ENCODE measurements around the gene RAPGEF1.

RAPGEF1 gene

DNA sequence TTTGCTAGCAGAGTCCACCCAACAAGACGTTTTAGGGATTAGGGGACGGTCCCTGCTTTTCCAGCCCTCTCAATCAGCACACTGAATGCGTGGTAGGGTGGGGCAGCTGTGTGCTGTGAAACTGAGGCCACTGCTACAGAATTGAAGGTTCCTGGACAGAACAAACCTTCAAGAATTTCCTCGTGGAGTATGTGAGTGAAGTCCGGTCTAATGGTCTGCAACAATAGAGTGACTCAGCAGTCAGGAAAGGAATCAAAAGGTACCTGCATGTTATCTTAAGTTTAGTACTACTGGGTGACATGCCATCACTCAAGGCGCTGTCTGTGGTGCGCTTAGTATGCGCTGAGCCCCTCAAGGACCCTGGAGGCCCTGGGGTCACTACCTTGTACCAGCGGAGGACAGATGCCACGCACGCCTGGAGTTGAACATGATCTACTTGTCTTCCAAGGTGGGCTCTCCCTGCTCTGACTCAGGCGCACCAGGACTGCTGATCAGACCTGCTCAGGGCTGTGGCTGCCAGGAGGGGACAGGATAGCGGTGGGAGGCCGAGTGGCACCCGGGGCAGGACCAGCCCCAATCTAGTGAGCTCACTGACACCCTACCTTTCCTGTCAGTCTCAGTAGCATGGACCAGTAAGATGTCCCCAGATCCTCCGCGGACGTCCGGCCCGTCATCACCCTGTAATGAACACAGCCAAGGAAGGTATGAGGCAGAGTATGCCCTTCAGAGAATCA, 144.0 kb downstream of the RAPGEF1 start:
- H3K9me3 ChIP-seq (replicated peaks; ENCODE audit: insufficient read depth, low read length): no peaks in the 10 kb centered on the region
- H3K4me2 ChIP-seq (ENCODE audit: low read depth, low read length): no peak overlapping the region
- no peak overlapping the region for H3K4me3 ChIP-seq (ENCODE audit: low read length)
- no peaks in the 10 kb centered on the region for H3F3A ChIP-seq (ENCODE audit: insufficient read depth, low read length)
- TF ChIP-seq EZH2phosphoT487 (IDR thresholded peaks at IDR 0.05; ENCODE audit: low read length): no peak
- TF ChIP-seq, protein P1, sequence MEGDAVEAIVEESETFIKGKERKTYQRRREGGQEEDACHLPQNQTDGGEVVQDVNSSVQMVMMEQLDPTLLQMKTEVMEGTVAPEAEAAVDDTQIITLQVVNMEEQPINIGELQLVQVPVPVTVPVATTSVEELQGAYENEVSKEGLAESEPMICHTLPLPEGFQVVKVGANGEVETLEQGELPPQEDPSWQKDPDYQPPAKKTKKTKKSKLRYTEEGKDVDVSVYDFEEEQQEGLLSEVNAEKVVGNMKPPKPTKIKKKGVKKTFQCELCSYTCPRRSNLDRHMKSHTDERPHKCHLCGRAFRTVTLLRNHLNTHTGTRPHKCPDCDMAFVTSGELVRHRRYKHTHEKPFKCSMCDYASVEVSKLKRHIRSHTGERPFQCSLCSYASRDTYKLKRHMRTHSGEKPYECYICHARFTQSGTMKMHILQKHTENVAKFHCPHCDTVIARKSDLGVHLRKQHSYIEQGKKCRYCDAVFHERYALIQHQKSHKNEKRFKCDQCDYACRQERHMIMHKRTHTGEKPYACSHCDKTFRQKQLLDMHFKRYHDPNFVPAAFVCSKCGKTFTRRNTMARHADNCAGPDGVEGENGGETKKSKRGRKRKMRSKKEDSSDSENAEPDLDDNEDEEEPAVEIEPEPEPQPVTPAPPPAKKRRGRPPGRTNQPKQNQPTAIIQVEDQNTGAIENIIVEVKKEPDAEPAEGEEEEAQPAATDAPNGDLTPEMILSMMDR (IDR thresholded peaks at IDR 0.05; ENCODE audit: low read length): no peak
- no peaks in the 10 kb centered on the region for H3K4me1 ChIP-seq (ENCODE audit: low read length)
- DNase-seq: no peak
- H4K20me1 ChIP-seq (ENCODE audit: insufficient read depth, low read length): 0 out of 2 replicates have a peak, but pooled peaks cover 2% of the 10 kb centered on the region
- H3K9me2 ChIP-seq (replicated peaks; ENCODE audit: insufficient read depth, low read length): no peaks in the 10 kb centered on the region
- no peak overlapping the region for H3K27ac ChIP-seq (ENCODE audit: low read length)
- H3K9ac ChIP-seq (ENCODE audit: low read length): no peak overlapping the region
- no peaks in the 10 kb centered on the region for H3K79me2 ChIP-seq (ENCODE audit: low read length)
- H3K36me3 ChIP-seq (replicated peaks; ENCODE audit: insufficient read depth, low read length): peaks cover 10% of the 10 kb centered on the region
- no peak overlapping the region for H2AFZ ChIP-seq (ENCODE audit: low read length)
- no peaks in the 10 kb centered on the region for H3K27me3 ChIP-seq (replicated peaks; ENCODE audit: insufficient read depth, low read length)

DNA sequence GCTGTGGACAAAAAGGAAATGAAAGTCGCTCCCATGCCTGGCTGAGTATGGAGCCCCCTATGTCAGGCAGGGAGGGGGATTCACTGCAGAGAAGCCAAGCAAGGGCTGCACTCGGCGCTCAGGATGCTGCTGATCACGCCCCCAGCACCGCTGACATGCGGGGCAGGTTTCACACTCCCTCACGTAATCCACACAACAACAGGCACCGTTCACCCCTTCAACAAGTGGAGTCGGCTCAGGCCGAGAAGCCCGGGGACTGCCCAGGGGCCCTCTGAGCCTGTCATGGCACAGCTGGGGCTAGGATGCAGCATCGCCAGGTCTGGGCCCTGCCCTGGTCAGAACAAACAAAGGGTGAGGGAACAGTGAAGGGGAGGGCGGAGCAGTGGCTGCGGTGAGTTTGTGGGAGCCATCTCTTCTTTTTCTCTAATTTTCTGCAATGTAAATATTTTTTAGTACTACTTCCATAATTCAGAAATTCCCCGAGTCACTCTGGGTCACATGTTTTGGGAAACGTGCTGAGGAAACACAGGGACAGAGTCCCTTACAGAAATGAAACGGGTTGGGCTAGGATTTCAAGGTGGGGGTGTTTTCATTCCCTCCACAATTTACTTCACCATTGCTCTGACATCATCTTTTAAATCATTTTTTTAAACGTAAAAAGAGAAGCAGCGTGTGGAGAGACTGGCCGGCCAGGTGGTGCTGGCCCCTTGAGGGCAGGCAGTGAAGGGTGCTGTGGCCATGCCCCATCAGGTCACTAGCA, 144.8 kb downstream of the RAPGEF1 start:
- DNase-seq: no peak
- no peaks in the 10 kb centered on the region for H3K9me3 ChIP-seq (replicated peaks; ENCODE audit: insufficient read depth, low read length)
- H3K4me3 ChIP-seq (ENCODE audit: low read length): no peak overlapping the region
- H3K27ac ChIP-seq (ENCODE audit: low read length): no peak overlapping the region
- H3K9me2 ChIP-seq (replicated peaks; ENCODE audit: insufficient read depth, low read length): no peaks in the 10 kb centered on the region
- no peaks in the 10 kb centered on the region for H3F3A ChIP-seq (ENCODE audit: insufficient read depth, low read length)
- no peak overlapping the region for H2AFZ ChIP-seq (ENCODE audit: low read length)
- no peak overlapping the region for H3K4me2 ChIP-seq (ENCODE audit: low read depth, low read length)
- H4K20me1 ChIP-seq (ENCODE audit: insufficient read depth, low read length): no peaks in the 10 kb centered on the region
- peaks cover 14% of the 10 kb centered on the region for H3K36me3 ChIP-seq (replicated peaks; ENCODE audit: insufficient read depth, low read length)
- H3K4me1 ChIP-seq (ENCODE audit: low read length): no peaks in the 10 kb centered on the region
- H3K79me2 ChIP-seq (ENCODE audit: low read length): no peaks in the 10 kb centered on the region
- H3K27me3 ChIP-seq (replicated peaks; ENCODE audit: insufficient read depth, low read length): no peaks in the 10 kb centered on the region
- no peak overlapping the region for H3K9ac ChIP-seq (ENCODE audit: low read length)
- TF ChIP-seq, protein P1 (IDR thresholded peaks at IDR 0.05; ENCODE audit: low read length): no peak
- TF ChIP-seq EZH2 (optimal IDR thresholded peaks at IDR 0.05; ENCODE audit: low read depth, low read length) (no peak), EZH2phosphoT487 (IDR thresholded peaks at IDR 0.05; ENCODE audit: low read length) (no peak)

DNA sequence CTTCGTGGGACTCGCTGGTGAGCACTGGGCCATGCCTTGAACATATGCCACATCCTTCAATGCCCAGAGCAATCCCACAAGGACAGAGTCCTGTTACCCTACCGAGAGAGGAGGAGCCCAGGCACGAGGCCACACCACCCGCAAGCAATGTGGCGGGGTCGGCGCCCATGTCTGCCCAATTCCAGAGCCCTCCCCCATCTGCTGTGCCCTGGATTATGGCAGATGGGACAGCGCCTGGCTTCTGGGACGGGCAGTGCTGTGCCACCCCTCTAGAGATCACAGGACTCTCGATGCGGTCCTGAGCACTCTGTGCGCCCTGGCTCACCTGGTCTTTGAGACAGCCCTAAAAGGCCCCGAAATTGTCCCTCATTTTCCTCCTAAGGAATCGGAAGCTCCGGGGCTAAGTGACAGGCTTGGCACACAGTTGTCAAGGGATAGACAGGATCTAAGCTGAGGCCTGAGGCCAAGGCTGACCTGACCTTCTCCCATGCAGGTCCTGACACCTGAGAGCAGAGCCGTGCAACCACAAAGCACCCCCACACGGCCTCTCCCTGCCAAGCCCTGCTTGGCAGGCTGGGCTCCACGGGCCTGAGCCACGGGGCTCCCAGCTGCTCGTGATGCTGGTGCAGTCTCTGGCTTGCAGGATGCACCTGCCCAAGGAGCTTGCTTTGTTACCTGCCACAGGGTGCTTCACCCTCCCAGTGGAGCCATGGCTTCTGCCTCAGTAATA, 145.8 kb downstream of the RAPGEF1 start:
- Histone ChIP-seq H3K27ac (ENCODE audit: low read length) (no peak overlapping the region), H2AFZ (ENCODE audit: low read length) (no peak overlapping the region), H3K4me2 (ENCODE audit: low read depth, low read length) (no peak overlapping the region), H3K36me3 (replicated peaks; ENCODE audit: insufficient read depth, low read length) (peaks cover 18% of the 10 kb centered on the region), H3K27me3 (replicated peaks; ENCODE audit: insufficient read depth, low read length) (no peaks in the 10 kb centered on the region), H3K9me2 (replicated peaks; ENCODE audit: insufficient read depth, low read length) (no peaks in the 10 kb centered on the region), H3K4me1 (ENCODE audit: low read length) (no peaks in the 10 kb centered on the region), H3F3A (ENCODE audit: insufficient read depth, low read length) (no peaks in the 10 kb centered on the region), H3K9ac (ENCODE audit: low read length) (no peak overlapping the region), H3K4me3 (ENCODE audit: low read length) (no peak overlapping the region), H3K9me3 (replicated peaks; ENCODE audit: insufficient read depth, low read length) (no peaks in the 10 kb centered on the region), H3K79me2 (ENCODE audit: low read length) (no peaks in the 10 kb centered on the region), H4K20me1 (ENCODE audit: insufficient read depth, low read length) (no peaks in the 10 kb centered on the region)
- no peak for DNase-seq
- TF ChIP-seq EZH2phosphoT487 (IDR thresholded peaks at IDR 0.05; ENCODE audit: low read length): no peak
- TF ChIP-seq, protein P1 (IDR thresholded peaks at IDR 0.05; ENCODE audit: low read length): no peak
- no peak for TF ChIP-seq EZH2 (optimal IDR thresholded peaks at IDR 0.05; ENCODE audit: low read depth, low read length)
